GM19239 (cell line): ENCODE results near the gene GOLGA6L22.
"Not testable (repeated sequence)": the region's sequence is repeated elsewhere in the genome, so short reads cannot be mapped to it uniquely, and the experiment has no call there.

Experiments
- DNase-seq: peaks from one replicate; pipeline ENCODE4 v3.0.0; 2011; ENCODE audit warnings: low spot score; ENCODE audit not compliant: insufficient read length
- FAIRE-seq: peaks from 2 replicates; lab custom pipeline; 2011; peaks lifted over from hg19 to GRCh38; lab: Jason Lieb, UNC

The GOLGA6L22 gene

GRCh38 chr15:22458603-22459002 is at the start of gene GOLGA6L22:
TSS of gene GOLGA6L22 (plus strand) at chr15:22458903. CDS start at chr15:22458994, 91 bp downstream.
- FAIRE-seq, result not testable (repeated sequence)

GRCh38 chr15:22417288-22417687 is 41.4 kb upstream of the GOLGA6L22 start:
- not testable (repeated sequence) for DNase-seq

More at GRCh38 chr15:22458603-22459002, at the start of gene GOLGA6L22:
- DNase-seq, result not testable (repeated sequence)

GRCh38 chr15:22417795-22418194 is 40.9 kb upstream of the GOLGA6L22 start:
- not testable (repeated sequence) for FAIRE-seq, DNase-seq

More at GRCh38 chr15:22417288-22417687, 41.4 kb upstream of the GOLGA6L22 start:
- not testable (repeated sequence) for FAIRE-seq

GRCh38 chr15:22418212-22418611 is 40.5 kb upstream of the GOLGA6L22 start:
- FAIRE-seq, DNase-seq: not testable (repeated sequence)

GRCh38 chr15:22418666-22419065 is 40.0 kb upstream of the GOLGA6L22 start:
- DNase-seq, FAIRE-seq: not testable (repeated sequence)

- DNase-seq, FAIRE-seq: not testable (repeated sequence)
Observed at GRCh38 chr15:22420340-22420739, 38.4 kb upstream of the GOLGA6L22 start.

GRCh38 chr15:22429426-22429825 is 29.3 kb upstream of the GOLGA6L22 start:
- not testable (repeated sequence) for FAIRE-seq, DNase-seq

- not testable (repeated sequence) for FAIRE-seq, DNase-seq
Observed at GRCh38 chr15:22431687-22432086, 27.0 kb upstream of the GOLGA6L22 start.

GRCh38 chr15:22494490-22495113 is 35.9 kb downstream of the GOLGA6L22 start:
- DNase-seq, FAIRE-seq: not testable (repeated sequence)

GRCh38 chr15:22497200-22497599 is 38.5 kb downstream of the GOLGA6L22 start:
- DNase-seq, FAIRE-seq: not testable (repeated sequence)

- not testable (repeated sequence) for FAIRE-seq, DNase-seq
Observed at GRCh38 chr15:22498220-22498925, 39.7 kb downstream of the GOLGA6L22 start.

GRCh38 chr15:22502272-22502671 is 43.6 kb downstream of the GOLGA6L22 start:
- not testable (repeated sequence) for FAIRE-seq, DNase-seq

GRCh38 chr15:22506959-22507358 is 48.3 kb downstream of the GOLGA6L22 start:
- DNase-seq, FAIRE-seq: not testable (repeated sequence)

GRCh38 chr15:22516140-22516539 is 57.4 kb downstream of the GOLGA6L22 start:
- FAIRE-seq, DNase-seq: not testable (repeated sequence)
